HepG2 (cell line): ENCODE data around the gene RGS6. TPM values are rescaled to one million over a fixed set of nuclear protein-coding genes. Genes with fewer than 3 reads are reported as not detected.

Experiments used
- ATAC-seq: fragments of 200-7000 bp; cut with Tn5 transposase; 3 replicates; pipeline ENCODE4 v1.9.1; 2020; ENCODE audit warnings: mild to moderate bottlenecking, moderate library complexity
- BruUV-seq: library from RNA; stranded (reverse); fragments of 400-500 nt; replicated peaks from 2 replicates; lab custom pipeline; 2021; lab: Mats Ljungman, UMichigan
- CTCF ChIA-PET: fragments of 300-600 bp; formaldehyde crosslinking; extraction: SDS; loops from one replicate; lab custom pipeline; 2021; ENCODE audit warnings: low total read pairs, inconsistent platforms, low intra/inter-chr PET ratio; lab: Yijun Ruan, JAX
- POLR2A ChIA-PET: fragments of 350-600 bp; sonication (Branson Sonifier 250); formaldehyde crosslinking; loops from one replicate; lab custom pipeline; 2020; ENCODE audit warnings: antibody characterized with exemption, inconsistent platforms; lab: Yijun Ruan, JAX
- DNase-seq: peaks from one replicate; pipeline ENCODE4 v3.0.0-alpha.2; 2015; ENCODE audit warnings: low spot score
- FAIRE-seq: peaks from 3 replicates; lab custom pipeline; 2011; peaks lifted over from hg19 to GRCh38; lab: Jason Lieb, UNC
- H2AFZ ChIP-seq: one replicate; pipeline ENCODE4 v1.6.1; 2011; ENCODE audit warnings: low read length, inconsistent platforms
- H3K27ac ChIP-seq: fragments of 300-600 bp; 3 replicates; pipeline ENCODE4 v1.8.0; 2011; ENCODE audit warnings: mixed run types, mild to moderate bottlenecking, mixed read lengths, low read length, inconsistent platforms; ENCODE audit not compliant: insufficient read depth; ENCODE audit errors: extremely low read length
- H3K27me3 ChIP-seq, 2 experiments: fragments of 200-600 bp in 1 of 2; 2 replicates in 1 of 2; 3 replicates in 1 of 2; pipeline versions ENCODE4 v1.6.0 to v1.8.0; 2011; ENCODE audit warnings: low read length in 2 of 2, mild to moderate bottlenecking in 2 of 2, moderate library complexity in 2 of 2, inconsistent platforms in 1 of 2; ENCODE audit not compliant: insufficient read depth in 2 of 2, control insufficient read depth in 1 of 2
- H3K36me3 ChIP-seq, 2 experiments: fragments of 200-600 bp in 1 of 2; replicated peaks in 1 of 2; 2 replicates in 1 of 2; 3 replicates in 1 of 2; pipeline versions ENCODE4 v1.5.1 to v1.8.0; 2011; ENCODE audit warnings: low read length in 2 of 2, inconsistent platforms in 1 of 2; ENCODE audit not compliant: insufficient read depth in 2 of 2, control insufficient read depth in 1 of 2
- H3K4me1 ChIP-seq: 2 replicates; pipeline ENCODE4 v1.5.1; 2012; ENCODE audit warnings: low read length, inconsistent platforms; ENCODE audit not compliant: insufficient read depth
- H3K4me2 ChIP-seq: 2 replicates; pipeline ENCODE4 v1.6.0; 2011; ENCODE audit warnings: low read depth, low read length, inconsistent platforms
- H3K4me3 ChIP-seq, 3 experiments: fragments of 200-600 bp in 1 of 3; sonication (generic), shearing (Covaris generic) in 1 of 3; replicated peaks in 1 of 3; 2 replicates each; pipeline ENCODE4 v1.5.1; 2011 to 2016; ENCODE audit warnings: low read length in 3 of 3, inconsistent platforms in 2 of 3, low read depth in 2 of 3, mild to moderate bottlenecking in 2 of 3, control low read depth in 1 of 3, mixed read lengths in 1 of 3; ENCODE audit not compliant: insufficient read depth in 1 of 3
- H3K79me2 ChIP-seq: one replicate; pipeline ENCODE4 v1.6.1; 2011; ENCODE audit warnings: low read length, inconsistent platforms; ENCODE audit not compliant: insufficient read depth
- H3K9ac ChIP-seq: 2 replicates; pipeline ENCODE4 v1.6.0; 2011; ENCODE audit warnings: mild to moderate bottlenecking, low read depth, low read length, inconsistent platforms; ENCODE audit not compliant: insufficient read depth
- H3K9me3 ChIP-seq: 2 replicates; pipeline ENCODE4 v1.5.1; 2012; ENCODE audit warnings: mild to moderate bottlenecking, low read length
- H4K20me1 ChIP-seq: 2 replicates; pipeline ENCODE4 v1.6.0; 2011; ENCODE audit warnings: inconsistent platforms, mild to moderate bottlenecking, low read length, moderate library complexity; ENCODE audit not compliant: insufficient read depth
- ELF4 ChIP-seq: sonication (generic); formaldehyde crosslinking; IDR thresholded peaks from 2 replicates; pipeline ENCODE4 v1.5.0; 2020; ENCODE audit warnings: missing genetic modification reagents, mild to moderate bottlenecking, moderate library complexity, borderline replicate concordance
- ETV6 ChIP-seq: sonication (generic); formaldehyde crosslinking; conservative IDR thresholded peaks from 2 replicates; pipeline ENCODE4 v1.4.0; 2020; ENCODE audit warnings: missing genetic modification reagents
- RAD51 ChIP-seq: fragments of 450-650 bp; IDR thresholded peaks from 2 replicates; pipeline ENCODE4 v1.6.1; 2016; ENCODE audit warnings: borderline replicate concordance
- REST ChIP-seq, 2 experiments: IDR thresholded peaks; 2 replicates each; pipeline ENCODE4 v1.6.1; 2011 to 2012; ENCODE audit warnings: low read length in 2 of 2, borderline replicate concordance in 1 of 2, low read depth in 1 of 2, mild to moderate bottlenecking in 1 of 2, moderate library complexity in 1 of 2
- YY1 ChIP-seq: IDR thresholded peaks from 2 replicates; pipeline ENCODE4 v1.6.1; 2011; ENCODE audit warnings: low read length, low read depth, moderate library complexity, mild to moderate bottlenecking; ENCODE audit not compliant: insufficient read depth, insufficient replicate concordance
- ZBTB39 ChIP-seq: sonication (generic); formaldehyde crosslinking; IDR thresholded peaks from 2 replicates; pipeline ENCODE4 v1.5.0; 2020; ENCODE audit warnings: missing genetic modification reagents
- ZMYM2 ChIP-seq: sonication (generic); formaldehyde crosslinking; IDR thresholded peaks from 2 replicates; pipeline ENCODE4 v1.8.0; 2022; ENCODE audit warnings: mild to moderate bottlenecking, missing genetic modification reagents
- ZNF30 ChIP-seq: sonication (generic); formaldehyde crosslinking; IDR thresholded peaks from 2 replicates; pipeline ENCODE4 v1.5.0; 2020; ENCODE audit warnings: mild to moderate bottlenecking, missing genetic modification reagents
- ZNF414 ChIP-seq: sonication (generic); formaldehyde crosslinking; IDR thresholded peaks from 2 replicates; pipeline ENCODE4 v1.5.0; 2020; ENCODE audit warnings: missing genetic modification reagents
- ZNF512 ChIP-seq: sonication (generic); formaldehyde crosslinking; IDR thresholded peaks from 2 replicates; pipeline ENCODE4 v1.4.0; 2020; ENCODE audit warnings: mild to moderate bottlenecking, missing genetic modification reagents
- ZNF761 ChIP-seq: sonication (generic); formaldehyde crosslinking; conservative IDR thresholded peaks from 2 replicates; pipeline ENCODE4 v1.4.0; 2020; ENCODE audit warnings: mild to moderate bottlenecking, missing genetic modification reagents
- ZSCAN31 ChIP-seq: sonication (generic); formaldehyde crosslinking; IDR thresholded peaks from 2 replicates; pipeline ENCODE4 v1.5.0; 2020; ENCODE audit warnings: low read depth, mild to moderate bottlenecking, missing genetic modification reagents
- WGBS: methylation state at CpG from one replicate; pipeline ENCODE4 v1.1.6; 2017; ENCODE audit warnings: low lambda C conversion rate; 5-methylcytosine and 5-hydroxymethylcytosine counted together
- in situ Hi-C: cut with HindIII; loops from 2 replicates; pipeline ENCODE4 v1.10.0; 2017; ENCODE audit warnings: low pct_unique_long_range_greater_than_20kb; ENCODE audit not compliant: extremely low pct_ligation_motif_present
- intact Hi-C: fragments of 100-400 bp; cut with micrococcal nuclease; formaldehyde crosslinking; loops from one replicate; pipeline ENCODE4 v1.10.0; 2022; ENCODE audit not compliant: unreplicated experiment
- polyA plus RNA-seq, 8 experiments: library from polyadenylated mRNA; depleted of rRNA in 3 of 8; stranded (reverse) in 7 of 8; unstranded in 1 of 8; fragments of >200 nt; fragmentation: Illumina TruSeq in 4 of 8; extraction: Trizol in 4 of 8; gene quantifications; 2 replicates each; pipeline versions ENCODE4 v1.2.1 to v1.2.3, GENCODE V29; 2011 to 2016; ENCODE audit warnings: low read depth in 4 of 8, missing spikeins in 1 of 8, mixed read lengths in 1 of 8; ENCODE audit not compliant: insufficient read depth in 1 of 8
- total RNA-seq, 5 experiments: library from RNA; depleted of rRNA; stranded (reverse); fragments of >200 nt; fragmentation: Illumina TruSeq; extraction: Trizol; gene quantifications; 2 replicates each; pipeline ENCODE4 v1.2.3, GENCODE V29; 2016; ENCODE audit warnings: low read depth in 1 of 5

RGS6 gene
- total and polyA plus RNA-seq, 2 of the 13 experiments (the other 11 are each of a cell fraction or from before 2014, with no cell fraction given), result not detected

GRCh38 chr14:72419226-72419775 is 487.1 kb downstream of the RGS6 start:
- Histone ChIP-seq H3K79me2 (no peaks in the 10 kb centered on the region), H3K27ac (no peak overlapping the region), H3K4me1 (no peaks in the 10 kb centered on the region), H3K9ac (no peak overlapping the region), H3K36me3 (no peaks in the 10 kb centered on the region), H3K4me3 (no peak overlapping the region), H4K20me1 (no peaks in the 10 kb centered on the region), H2AFZ (no peak overlapping the region), H3K9me3 (no peaks in the 10 kb centered on the region), H3K4me2 (no peak overlapping the region), H3K27me3 (no peaks in the 10 kb centered on the region)
- ChIA-PET CTCF (no interaction called here), POLR2A (no interaction called here)
- WGBS, result 2% methylated on average over 6 of the region's 6 CpGs
- ATAC-seq (no peak), DNase-seq (no peak), FAIRE-seq (no peak)
- in situ Hi-C loops (no loop called here), intact Hi-C loops (no loop called here)
- BruUV-seq, result no TSS peak
- TF ChIP-seq ZMYM2 (CRISPR knock-in tag) (no peak), ETV6 (CRISPR knock-in tag) (no peak), YY1 (no peak), ELF4 (no peak), RAD51 (no peak), ZNF512 (no peak), ZNF414 (no peak), ZNF30 (CRISPR knock-in tag) (no peak), ZNF761 (CRISPR knock-in tag) (no peak), ZSCAN31 (CRISPR knock-in tag) (no peak), REST (IDR thresholded peaks at IDR 0.05; ENCODE audit: borderline replicate concordance in 1 of 2, low read depth in 1 of 2, low read length in 2 of 2) (no peak), ZBTB39 (no peak)
